Measurements from ENCODE around the gene VSTM2A.
"Not testable (repeated sequence)": the region's sequence is repeated elsewhere in the genome, so short reads cannot be mapped to it uniquely, and the experiment has no call there.

The VSTM2A gene, protein sequence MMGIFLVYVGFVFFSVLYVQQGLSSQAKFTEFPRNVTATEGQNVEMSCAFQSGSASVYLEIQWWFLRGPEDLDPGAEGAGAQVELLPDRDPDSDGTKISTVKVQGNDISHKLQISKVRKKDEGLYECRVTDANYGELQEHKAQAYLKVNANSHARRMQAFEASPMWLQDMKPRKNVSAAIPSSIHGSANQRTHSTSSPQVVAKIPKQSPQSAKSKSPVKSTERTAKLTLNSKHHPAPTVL

DNA sequence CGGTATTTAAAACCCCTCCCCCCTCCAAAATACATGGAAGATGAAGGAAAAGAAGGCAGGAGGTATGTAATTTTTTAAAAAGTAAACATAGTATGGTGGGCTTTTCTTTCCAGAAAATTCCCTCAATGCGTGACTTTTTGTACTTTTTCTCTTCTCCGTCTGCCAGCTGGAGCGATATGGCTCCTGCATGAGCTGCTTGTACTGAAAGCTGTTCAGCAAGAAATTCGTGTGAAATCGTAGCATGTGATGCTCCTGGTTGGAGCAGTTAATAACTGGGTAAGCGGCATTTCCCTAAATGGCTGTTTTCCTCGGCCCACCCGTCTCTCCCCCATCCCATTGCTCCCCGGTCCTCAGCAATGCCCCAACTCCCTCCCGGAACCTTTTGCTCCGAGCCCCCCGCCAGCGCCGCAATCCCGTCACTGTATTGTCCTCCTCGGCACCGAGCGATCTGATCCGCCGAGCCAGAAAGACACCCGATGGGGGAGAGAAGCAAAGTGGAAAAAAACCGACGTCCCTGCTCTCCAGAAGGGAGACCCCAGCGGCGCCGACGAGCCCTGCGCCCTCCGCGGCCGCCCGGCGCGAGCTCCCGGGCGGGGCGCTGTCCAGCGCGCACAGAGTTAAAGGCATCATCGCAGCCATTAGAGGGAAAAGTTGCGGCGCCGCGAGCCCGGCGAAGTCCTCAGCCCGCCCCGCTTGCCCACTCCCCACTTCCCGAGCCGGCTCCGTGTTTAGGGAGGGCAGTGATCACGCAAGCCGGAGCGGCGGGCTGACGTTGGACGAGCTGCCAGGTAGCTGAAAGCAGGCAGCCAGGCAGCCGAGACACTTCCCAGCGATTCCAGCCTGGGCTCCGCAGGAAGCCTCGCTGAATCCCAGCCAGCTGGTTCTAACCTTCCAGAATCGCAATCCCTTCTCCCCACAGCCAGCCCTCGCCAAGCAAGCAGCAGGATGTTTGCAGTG lies at the start of gene VSTM2A:
VSTM2A (plus strand) TSS at position 707 of the 957 bp plus-strand sequence. CDS start 356 bp downstream, outside the sequence.
- no peak for DNase-seq

DNA sequence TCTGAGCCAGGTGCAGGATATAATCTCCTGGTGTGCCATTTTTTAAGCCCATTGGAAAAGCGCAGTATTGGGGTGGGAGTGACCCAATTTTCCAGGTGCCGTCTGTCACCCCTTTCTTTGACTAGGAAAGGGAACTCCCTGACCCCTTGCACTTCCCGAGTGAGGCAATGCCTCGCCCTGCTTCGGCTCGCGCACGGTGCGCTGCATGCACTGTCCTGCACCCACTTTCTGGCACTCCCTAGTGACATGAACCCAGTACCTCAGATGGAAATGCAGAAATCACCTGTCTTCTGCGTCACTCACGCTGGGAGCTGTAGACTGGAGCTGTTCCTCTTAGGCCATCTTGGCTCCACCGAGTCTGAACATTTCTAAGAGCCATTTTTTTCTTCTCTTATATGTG lies 37.6 kb upstream of the VSTM2A start:
- not testable (repeated sequence) for DNase-seq

GRCh38 chr7:54529568-54529967 lies 12.6 kb upstream of the VSTM2A start:
- DNase-seq, result no peak

- no peak for DNase-seq
Observed at GRCh38 chr7:54538122-54538521, 4.1 kb upstream of the VSTM2A start.

DNA sequence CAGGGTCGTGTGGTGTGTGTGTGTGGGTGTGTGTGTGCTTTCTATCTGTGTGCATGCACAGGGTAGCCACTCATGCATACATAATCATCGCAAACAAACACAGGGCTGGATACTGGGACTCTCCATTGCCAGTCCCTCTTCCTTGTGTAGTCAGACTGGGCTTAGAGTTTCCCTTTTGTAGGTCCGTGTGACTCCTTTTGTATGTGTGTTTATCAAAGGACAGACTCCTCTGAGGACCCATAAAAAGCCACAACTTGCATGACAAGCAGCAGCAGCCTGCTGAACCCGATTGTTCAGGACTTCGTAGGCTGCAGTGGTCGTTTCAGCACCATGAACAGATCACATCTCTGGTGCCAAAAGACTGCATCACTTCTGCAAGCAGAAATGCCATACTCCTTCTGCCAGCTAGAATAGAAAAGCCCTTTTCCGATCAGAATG lies 895 bp downstream of the VSTM2A start:
- no peak for DNase-seq

GRCh38 chr7:54544149-54544526 lies 2.0 kb downstream of the VSTM2A start:
- DNase-seq, result no peak

- no peak for DNase-seq
Observed at GRCh38 chr7:54544527-54545240, 2.5 kb downstream of the VSTM2A start.

DNA sequence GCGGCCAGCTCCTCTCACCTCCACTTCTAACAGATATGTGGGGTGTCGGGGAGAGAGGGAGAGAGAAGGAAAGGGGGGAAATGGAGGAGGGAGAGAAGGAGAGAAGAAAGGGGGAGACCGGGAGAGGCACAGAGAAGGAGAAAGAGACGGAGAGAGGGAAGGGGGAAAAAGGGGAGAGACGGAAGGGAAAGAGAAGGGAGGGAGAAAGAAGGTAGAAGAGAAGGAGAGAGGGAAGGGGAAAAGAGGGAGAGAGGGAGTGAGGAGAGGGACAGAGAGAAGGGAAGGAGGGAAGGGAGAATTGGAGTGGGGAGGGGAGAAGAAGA lies 3.0 kb downstream of the VSTM2A start:
- no peak for DNase-seq

DNA sequence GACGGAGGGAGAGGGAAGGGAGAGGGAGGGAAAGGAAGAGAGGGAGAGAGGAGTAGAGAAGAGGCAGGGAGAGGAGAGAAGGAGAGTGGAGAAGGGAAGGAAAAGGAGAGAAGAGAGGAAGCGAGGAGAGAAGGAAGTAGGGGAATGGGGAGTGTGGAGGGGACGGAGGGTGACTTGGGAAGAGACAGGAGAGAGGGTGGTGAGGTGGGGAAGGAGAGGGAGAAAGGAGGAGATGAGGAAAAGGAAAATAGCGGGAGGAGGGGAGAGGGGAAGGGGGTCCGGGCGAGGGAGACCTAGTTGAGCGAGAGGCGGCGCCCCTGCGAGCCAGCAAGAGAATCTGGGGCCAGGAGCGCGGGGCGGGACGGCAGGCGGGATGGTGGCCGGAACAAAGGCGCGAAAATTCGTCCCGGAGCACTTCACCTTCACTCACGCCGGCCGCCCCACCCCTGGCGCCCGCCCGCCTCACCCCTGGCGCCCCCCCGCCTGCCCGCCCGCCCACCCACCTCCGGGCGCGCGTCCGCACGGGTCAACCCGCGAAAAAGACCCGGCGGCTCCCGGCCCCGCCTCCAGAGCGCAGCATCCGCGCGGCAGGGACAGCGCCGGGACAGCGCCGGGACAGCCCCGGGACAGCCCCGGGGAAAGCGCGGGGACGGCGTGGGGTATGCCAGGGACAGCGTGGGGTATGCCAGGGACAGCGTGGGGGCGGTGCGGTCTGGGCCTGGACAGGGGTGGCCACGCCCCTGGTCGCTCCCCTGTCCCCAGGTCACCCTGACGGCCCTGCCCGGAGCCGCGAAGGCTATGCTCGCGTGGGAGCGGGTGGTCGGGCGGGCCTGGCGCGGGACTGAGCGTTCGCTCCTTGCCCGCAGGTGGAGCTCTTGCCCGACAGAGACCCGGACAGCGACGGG lies 4.2 kb downstream of the VSTM2A start:
- no peak for DNase-seq

GRCh38 chr7:54546986-54547314 lies 4.8 kb downstream of the VSTM2A start:
- no peak for DNase-seq

DNA sequence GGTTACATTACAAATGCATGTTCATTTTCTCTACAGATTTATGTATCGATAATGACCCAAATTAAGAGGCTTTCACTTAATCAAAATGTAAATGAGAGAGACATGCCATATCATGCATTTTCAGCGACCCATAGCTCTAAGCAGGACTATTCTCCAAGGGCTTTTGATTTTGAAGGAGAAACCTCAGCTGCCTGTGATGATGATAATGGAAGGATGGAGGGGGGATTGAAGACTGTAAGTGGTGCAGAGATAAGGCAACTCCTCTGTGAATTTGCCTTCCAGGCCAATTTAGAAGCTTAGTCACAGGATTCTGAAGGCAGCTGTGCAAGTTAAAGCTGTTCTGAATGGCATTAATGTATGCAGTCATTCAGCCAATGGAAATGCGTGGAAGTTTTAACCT lies 8.3 kb downstream of the VSTM2A start:
- DNase-seq, result no peak

DNA sequence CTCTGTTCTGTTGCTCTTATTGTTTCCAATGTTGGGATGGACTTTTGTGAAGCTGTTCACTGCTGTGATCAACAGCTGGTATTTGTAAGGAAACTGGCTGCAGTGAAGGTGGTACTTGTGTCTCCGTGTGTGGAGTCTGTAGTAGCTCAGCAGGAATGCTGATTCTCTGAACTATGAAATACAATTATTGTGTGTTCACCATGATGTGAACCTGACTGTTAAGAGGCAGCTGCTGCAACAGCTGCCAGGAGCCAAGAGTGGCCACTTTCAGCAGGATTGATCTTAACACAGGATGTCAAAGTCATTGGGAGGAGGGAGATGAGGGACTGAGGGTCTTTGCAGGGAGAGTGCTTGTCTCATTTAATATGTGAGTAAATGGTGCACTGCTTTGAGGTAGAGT lies 13.9 kb downstream of the VSTM2A start:
- no peak for DNase-seq

- DNase-seq, result no peak
Observed at GRCh38 chr7:54559401-54559800, 17.2 kb downstream of the VSTM2A start.

- DNase-seq, result no peak
Observed at GRCh38 chr7:54560198-54560597, 18.0 kb downstream of the VSTM2A start.

GRCh38 chr7:54560723-54561122 lies 18.5 kb downstream of the VSTM2A start:
- DNase-seq, result no peak

DNA sequence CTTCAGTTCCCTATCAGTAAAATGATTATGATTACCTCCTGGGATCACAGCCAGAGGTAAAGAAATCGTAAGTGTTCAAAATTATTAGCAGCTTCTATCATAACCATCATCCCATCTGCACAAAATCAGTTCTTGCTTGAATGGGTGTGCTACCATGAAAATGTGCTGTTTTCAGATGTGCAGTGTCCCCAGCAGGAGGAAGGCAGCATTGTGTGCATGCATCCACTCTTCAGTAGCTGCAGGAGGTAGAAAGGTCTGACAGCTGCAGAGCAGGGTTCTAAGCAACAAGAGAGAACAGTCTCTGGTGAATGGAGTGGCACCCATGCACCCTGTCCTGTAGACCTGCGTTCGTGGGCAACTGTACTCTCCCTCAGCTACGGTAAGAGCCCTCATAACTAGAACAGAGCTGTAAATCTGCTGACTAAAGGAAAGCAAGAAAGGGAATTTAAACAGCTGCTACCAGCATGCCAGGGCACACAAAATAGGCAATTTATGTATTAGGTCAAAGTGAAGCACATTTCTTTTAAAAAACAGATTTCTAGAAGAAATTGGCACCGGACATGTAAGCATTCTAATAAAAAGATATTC lies 21.2 kb downstream of the VSTM2A start:
- no peak for DNase-seq

DNA sequence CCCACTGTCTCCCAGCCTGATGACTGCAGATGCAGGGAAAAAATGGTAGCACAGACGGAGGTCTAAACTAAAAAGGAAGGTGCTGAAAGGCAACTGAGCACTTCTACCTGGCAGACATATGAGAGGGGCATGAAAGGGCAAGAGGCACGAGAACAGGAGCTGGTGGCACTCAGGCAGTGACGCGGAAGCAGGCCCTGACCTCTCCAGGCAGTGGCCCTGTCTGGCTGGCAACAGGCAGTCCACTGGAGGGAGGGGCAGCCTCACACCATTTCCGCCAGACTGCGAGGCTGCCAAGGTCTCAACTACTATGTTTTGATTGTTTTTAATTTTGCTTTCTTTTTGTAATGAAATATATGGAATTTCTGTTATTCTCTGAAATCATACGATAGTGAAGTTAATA lies 23.3 kb downstream of the VSTM2A start:
- DNase-seq, result no peak

- no peak for DNase-seq
Observed at GRCh38 chr7:54581511-54581910, 39.3 kb downstream of the VSTM2A start.

DNA sequence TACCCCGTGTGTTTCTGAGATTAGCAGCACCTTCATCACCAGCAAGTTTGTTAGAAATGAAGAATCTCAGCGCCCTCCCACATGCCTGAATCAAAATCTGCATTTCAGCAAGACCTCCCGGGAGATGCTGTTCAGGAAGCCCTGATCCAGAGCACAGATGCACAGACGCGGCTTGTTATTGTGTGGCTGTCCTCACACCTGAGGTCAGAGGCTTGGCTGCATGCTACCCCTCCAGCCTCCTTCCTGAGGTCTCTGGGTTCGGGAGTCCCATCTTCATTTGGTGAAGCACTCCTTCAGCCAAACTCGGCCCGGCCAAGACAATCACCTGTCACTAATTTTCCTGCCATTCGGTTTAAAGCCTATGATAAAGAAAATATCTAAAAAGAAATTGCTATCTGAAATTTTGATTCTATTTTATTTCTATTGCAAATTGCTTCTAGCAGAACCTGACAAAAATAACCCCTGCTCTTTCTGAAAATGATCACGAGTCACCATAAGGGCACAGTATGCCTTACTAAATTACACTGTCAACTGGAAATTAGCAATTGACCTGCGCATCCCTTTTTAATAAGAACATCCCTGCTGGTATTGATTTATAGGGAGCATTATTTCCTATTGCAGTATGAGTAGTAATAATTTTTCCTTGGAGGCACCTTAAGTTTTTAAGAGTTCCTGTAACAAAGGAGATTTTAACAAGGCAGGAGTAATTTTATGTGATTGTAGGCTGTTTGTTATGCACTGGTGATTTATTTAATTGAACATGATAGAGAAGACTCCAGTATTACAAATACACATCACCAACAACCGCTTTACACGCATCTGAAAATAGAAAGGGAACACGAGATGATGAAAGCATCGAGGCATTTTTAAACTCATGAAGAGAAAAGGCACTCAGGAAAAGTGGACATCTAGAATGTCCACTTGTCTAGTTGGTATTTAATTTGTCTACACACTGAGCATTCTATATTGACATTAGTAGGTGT lies 49.5 kb downstream of the VSTM2A start:
- DNase-seq, result no peak

DNA sequence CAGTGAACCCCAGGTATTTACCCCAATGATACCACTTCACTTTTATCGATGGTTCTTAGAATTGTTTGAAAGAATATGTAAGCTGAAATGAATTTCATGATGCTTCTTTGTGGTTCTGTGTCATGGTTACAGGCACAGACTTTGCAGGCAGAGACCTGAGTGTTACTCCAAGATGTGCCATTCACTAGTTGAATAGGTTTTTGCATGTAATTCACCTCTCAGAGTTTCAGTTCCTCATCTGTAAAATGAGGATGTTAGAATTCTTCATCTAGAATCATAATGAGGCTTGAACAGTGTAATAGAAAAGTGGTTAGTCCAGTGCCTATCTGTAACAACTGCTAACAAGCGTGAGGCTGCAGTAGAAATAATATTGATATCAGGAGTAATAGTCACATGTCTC lies 54.6 kb downstream of the VSTM2A start:
- DNase-seq, result no peak

GRCh38 chr7:54615537-54615936 lies 73.4 kb downstream of the VSTM2A start:
- DNase-seq, result no peak

All from activated naive CD4-positive, alpha-beta T cell (primary cell).